ENCODE measurements around the gene AK2.
A peak's percentile ranks its signal among the peaks of the same experiment; 100 is the strongest.

DNA sequence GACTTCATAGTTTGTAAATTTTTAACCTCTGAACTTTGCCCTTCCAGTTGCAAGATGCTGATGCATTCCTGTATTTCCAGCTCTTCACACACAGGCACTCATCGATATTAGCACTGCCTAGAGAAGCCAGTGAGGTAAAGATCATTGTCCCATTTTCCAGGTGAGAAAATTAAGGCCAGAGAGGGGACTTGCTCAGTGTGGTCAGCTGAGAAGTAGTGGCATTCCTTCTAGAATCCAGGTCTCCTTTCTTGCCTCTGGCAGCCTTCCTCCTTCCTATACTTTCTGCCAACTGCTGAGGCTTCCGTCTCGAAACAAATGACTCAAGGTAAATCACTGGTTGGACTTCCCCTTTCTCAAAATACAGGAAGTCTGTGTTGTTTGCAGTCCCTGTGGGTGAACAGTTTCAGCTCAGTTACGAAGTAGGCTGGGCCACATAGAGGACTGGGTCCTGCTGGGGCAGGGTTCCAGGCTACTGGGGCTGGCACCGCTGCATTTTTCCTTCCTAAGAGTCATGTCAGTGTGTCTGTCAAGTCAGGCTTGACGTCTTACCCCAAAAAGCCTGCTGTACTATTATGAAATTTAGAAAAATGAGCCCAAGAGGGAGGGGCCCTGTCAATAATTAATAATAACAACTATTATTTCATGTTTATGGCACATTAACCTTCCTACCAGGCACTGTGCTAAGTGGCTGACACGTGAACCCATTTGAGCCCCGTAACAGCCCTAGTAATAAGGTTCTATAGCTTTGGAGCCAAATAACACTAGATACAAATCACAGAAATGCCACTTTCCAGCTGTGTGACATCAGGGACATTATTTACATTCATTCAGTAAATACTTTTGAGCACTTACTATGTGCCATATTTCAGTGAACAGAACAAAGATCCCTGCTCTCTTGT lies 55.4 kb downstream of the AK2 start:
- TF ChIP-seq SPI1 (IDR thresholded peaks at IDR 0.05; ENCODE audit: low read depth, low read length), result peak; percentile 100
- TF ChIP-seq POLR2A (IDR thresholded peaks at IDR 0.05; ENCODE audit: low read depth, low read length), result peak; percentile 77
